SK-N-SH treated with all-trans-retinoic acid at 6 μM for 48 hours (cell line): Measurements from ENCODE around the gene PTPRT.

Experiments used
- ATAC-seq: fragments of 200-7000 bp; cut with Tn5 transposase; 3 replicates; pipeline ENCODE4 v1.9.1; 2020; ENCODE audit warnings: mild to moderate bottlenecking, moderate library complexity
- ARNTL ChIP-seq: fragments of 450-650 bp; formaldehyde crosslinking; IDR thresholded peaks from 2 replicates; pipeline ENCODE4 v1.5.0; 2020; ENCODE audit warnings: low read depth, mild to moderate bottlenecking, moderate library complexity, borderline replicate concordance
- BACH2 ChIP-seq: fragments of 250-450 bp; sonication (Bioruptor Pico); IDR thresholded peaks from 2 replicates; pipeline ENCODE4 v1.9.0; 2021; ENCODE audit warnings: mild to moderate bottlenecking, borderline replicate concordance
- CREB5 ChIP-seq: fragments of 250-450 bp; sonication (Bioruptor Pico); IDR thresholded peaks from 2 replicates; pipeline ENCODE4 v1.5.1; 2020; ENCODE audit warnings: low read depth, mild to moderate bottlenecking, moderate library complexity
- CSDC2 ChIP-seq: fragments of 250-450 bp; sonication (Bioruptor Pico); IDR thresholded peaks from 2 replicates; pipeline ENCODE4 v1.5.0; 2020; ENCODE audit warnings: mild to moderate bottlenecking, moderate library complexity
- CSRNP3 ChIP-seq: fragments of 250-450 bp; sonication (Bioruptor Pico); IDR thresholded peaks from 2 replicates; pipeline ENCODE4 v1.5.1; 2021; ENCODE audit warnings: mild to moderate bottlenecking, moderate library complexity
- ESRRG ChIP-seq: fragments of 250-450 bp; sonication (Bioruptor Pico); IDR thresholded peaks from 2 replicates; pipeline ENCODE4 v1.6.1; 2021; ENCODE audit warnings: mild to moderate bottlenecking
- OSR1 ChIP-seq: fragments of 250-450 bp; sonication (Bioruptor Pico); IDR thresholded peaks from 2 replicates; pipeline ENCODE4 v1.8.0; 2022; ENCODE audit warnings: moderate library complexity, mild to moderate bottlenecking, inconsistent platforms
- PATZ1 ChIP-seq: fragments of 250-450 bp; sonication (Bioruptor Pico); IDR thresholded peaks from 2 replicates; pipeline ENCODE4 v1.8.0; 2020; ENCODE audit warnings: mild to moderate bottlenecking, moderate library complexity, borderline replicate concordance
- PPARA ChIP-seq: fragments of 250-450 bp; sonication (Bioruptor Pico); IDR thresholded peaks from 2 replicates; pipeline ENCODE4 v1.5.0; 2020; ENCODE audit warnings: mild to moderate bottlenecking, borderline replicate concordance
- RARB ChIP-seq: fragments of 250-450 bp; sonication (Bioruptor Pico); IDR thresholded peaks from 2 replicates; pipeline ENCODE4 v1.8.0; 2021; ENCODE audit warnings: mild to moderate bottlenecking, moderate library complexity
- SNAI2 ChIP-seq: fragments of 250-450 bp; sonication (Bioruptor Pico); IDR thresholded peaks from 2 replicates; pipeline ENCODE4 v1.5.0; 2020; ENCODE audit warnings: mild to moderate bottlenecking, moderate library complexity
- TCF4 ChIP-seq: fragments of 250-450 bp; sonication (Bioruptor Pico); IDR thresholded peaks from 2 replicates; pipeline ENCODE4 v1.8.0; 2021; ENCODE audit warnings: mild to moderate bottlenecking, moderate library complexity, borderline replicate concordance
- TOX ChIP-seq: fragments of 250-450 bp; sonication (Bioruptor Pico); IDR thresholded peaks from 2 replicates; pipeline ENCODE4 v1.8.0; 2021; ENCODE audit warnings: mild to moderate bottlenecking, moderate library complexity, borderline replicate concordance
- ZC3H10 ChIP-seq: fragments of 250-450 bp; sonication (Bioruptor Pico); IDR thresholded peaks from 2 replicates; pipeline ENCODE4 v1.5.1; 2021; ENCODE audit warnings: mild to moderate bottlenecking, moderate library complexity
- ZFP3 ChIP-seq: fragments of 250-450 bp; sonication (Bioruptor Pico); IDR thresholded peaks from 2 replicates; pipeline ENCODE4 v1.5.0; 2020; ENCODE audit warnings: mild to moderate bottlenecking, moderate library complexity
- ZFP30 ChIP-seq: fragments of 450-650 bp; formaldehyde crosslinking; IDR thresholded peaks from 2 replicates; pipeline ENCODE4 v1.5.0; 2022; ENCODE audit warnings: mild to moderate bottlenecking, moderate library complexity
- ZNF565 ChIP-seq: fragments of 450-650 bp; formaldehyde crosslinking; conservative IDR thresholded peaks from 2 replicates; pipeline ENCODE4 v1.5.0; 2020; ENCODE audit warnings: low read depth, mild to moderate bottlenecking, moderate library complexity
- ZNF70 ChIP-seq: fragments of 450-650 bp; formaldehyde crosslinking; IDR thresholded peaks from 2 replicates; pipeline ENCODE4 v1.5.0; 2020; ENCODE audit warnings: mild to moderate bottlenecking, moderate library complexity
- ZNF8 ChIP-seq: fragments of 450-650 bp; formaldehyde crosslinking; IDR thresholded peaks from 2 replicates; pipeline ENCODE4 v1.5.0; 2020; ENCODE audit warnings: mild to moderate bottlenecking, moderate library complexity

The PTPRT gene

GRCh38 chr20:42988319-42988718 is 201.4 kb downstream of the PTPRT start:
- TF ChIP-seq ZC3H10 (CRISPR knock-in tag), result no peak
- TF ChIP-seq ARNTL (CRISPR knock-in tag), result no peak
- TF ChIP-seq SNAI2 (CRISPR knock-in tag), result no peak
- no peak for TF ChIP-seq PPARA
- TF ChIP-seq ZFP3 (CRISPR knock-in tag), result no peak
- TF ChIP-seq RARB (CRISPR knock-in tag), result no peak
- TF ChIP-seq ZNF565 (CRISPR knock-in tag), result no peak
- no peak for TF ChIP-seq OSR1 (CRISPR knock-in tag)
- no peak for TF ChIP-seq ESRRG (CRISPR knock-in tag)
- TF ChIP-seq PATZ1 (CRISPR knock-in tag), result no peak
- TF ChIP-seq TCF4 (CRISPR knock-in tag), result no peak
- TF ChIP-seq, all 23 proteins: peak for 0
- no peak for ATAC-seq

GRCh38 chr20:42987376-42988114 is 202.2 kb downstream of the PTPRT start:
- no peak for ATAC-seq
- TF ChIP-seq CSRNP3 (CRISPR knock-in tag) (no peak), CREB5 (no peak), TCF4 (CRISPR knock-in tag) (no peak), ZFP3 (CRISPR knock-in tag) (no peak), ZFP30 (CRISPR knock-in tag) (no peak), ESRRG (CRISPR knock-in tag) (no peak), TOX (CRISPR knock-in tag) (no peak), CSDC2 (CRISPR knock-in tag) (no peak), ZNF70 (CRISPR knock-in tag) (no peak), ZC3H10 (CRISPR knock-in tag) (no peak)
- TF ChIP-seq, all 23 proteins: peak for 0

GRCh38 chr20:42986143-42986773 is 203.4 kb downstream of the PTPRT start:
- TF ChIP-seq ZNF565 (CRISPR knock-in tag) (no peak), ZNF70 (CRISPR knock-in tag) (no peak), SNAI2 (CRISPR knock-in tag) (no peak), ZNF8 (no peak), TCF4 (CRISPR knock-in tag) (no peak), PATZ1 (CRISPR knock-in tag) (no peak)
- ATAC-seq, result no peak

- no peak for ATAC-seq
- TF ChIP-seq ZNF565 (CRISPR knock-in tag) (no peak), SNAI2 (CRISPR knock-in tag) (no peak), PPARA (no peak), ZFP30 (CRISPR knock-in tag) (no peak), OSR1 (CRISPR knock-in tag) (no peak), CSDC2 (CRISPR knock-in tag) (no peak), BACH2 (CRISPR knock-in tag) (no peak), TOX (CRISPR knock-in tag) (no peak), ESRRG (CRISPR knock-in tag) (no peak), ZNF70 (CRISPR knock-in tag) (no peak)
Measured at GRCh38 chr20:42985628-42986027, 204.1 kb downstream of the PTPRT start.
